GM19372 (cell line): ENCODE results near the gene MICAL3.
"Not testable (repeated sequence)": the region's sequence is repeated elsewhere in the genome, so short reads cannot be mapped to it uniquely, and the experiment has no call there.

ENCODE experiments used
- ATAC-seq: cut with Tn5 transposase; IDR thresholded peaks from one replicate; pipeline ENCODE4 v1.9.1; 2021; ENCODE audit warnings: mild to moderate bottlenecking, low read depth, moderate library complexity; ENCODE audit not compliant: unreplicated experiment

MICAL3 gene

GRCh38 chr22:18024276-18024939, at the start of gene MICAL3:
Gene MICAL3, minus strand, starts transcription at chr22:18024561. Its CDS starts 117,749 bp downstream, at chr22:17906812.
- peak; percentile 70 for ATAC-seq

- not testable (repeated sequence) for ATAC-seq
Measured at GRCh38 chr22:18073927-18074326, 49.6 kb upstream of the MICAL3 start.

- no peak for ATAC-seq
Measured at GRCh38 chr22:18073467-18073866, 49.1 kb upstream of the MICAL3 start.

- ATAC-seq, result no peak
Measured at GRCh38 chr22:18071968-18072310, 47.6 kb upstream of the MICAL3 start.

- ATAC-seq, result not testable (repeated sequence)
Measured at GRCh38 chr22:18071307-18071967, 47.1 kb upstream of the MICAL3 start.

GRCh38 chr22:18070556-18071306, 46.4 kb upstream of the MICAL3 start:
- ATAC-seq, result no peak

GRCh38 chr22:18070041-18070440, 45.7 kb upstream of the MICAL3 start:
- no peak for ATAC-seq

- no peak for ATAC-seq
Measured at GRCh38 chr22:18069041-18069440, 44.7 kb upstream of the MICAL3 start.

GRCh38 chr22:18068381-18068988, 44.1 kb upstream of the MICAL3 start:
- no peak for ATAC-seq

- ATAC-seq, result no peak
Measured at GRCh38 chr22:18067548-18068341, 43.4 kb upstream of the MICAL3 start.

- no peak for ATAC-seq
Measured at GRCh38 chr22:18067121-18067520, 42.8 kb upstream of the MICAL3 start.

- ATAC-seq, result no peak
Measured at GRCh38 chr22:18066181-18066859, 42.0 kb upstream of the MICAL3 start.

- no peak for ATAC-seq
Measured at GRCh38 chr22:18065256-18065655, 40.9 kb upstream of the MICAL3 start.

GRCh38 chr22:18064636-18065035, 40.3 kb upstream of the MICAL3 start:
- ATAC-seq, result no peak

GRCh38 chr22:18063715-18064114, 39.4 kb upstream of the MICAL3 start:
- not testable (repeated sequence) for ATAC-seq

- ATAC-seq, result no peak
Measured at GRCh38 chr22:18063306-18063705, 38.9 kb upstream of the MICAL3 start.

GRCh38 chr22:18062421-18062820, 38.1 kb upstream of the MICAL3 start:
- no peak for ATAC-seq

GRCh38 chr22:18060646-18061620, 36.6 kb upstream of the MICAL3 start:
- no peak for ATAC-seq

- ATAC-seq, result no peak
Measured at GRCh38 chr22:18059991-18060390, 35.6 kb upstream of the MICAL3 start.
